Glomerular visceral epithelial cell (primary cell): ENCODE measurements around the gene LACTB.
A peak's percentile ranks its signal among the peaks of the same experiment; 100 is the strongest.

Experiments
- DNase-seq: peaks from one replicate; pipeline ENCODE4 v3.0.0-alpha.2; 2016; ENCODE audit errors: extremely low spot score

The LACTB gene

DNA sequence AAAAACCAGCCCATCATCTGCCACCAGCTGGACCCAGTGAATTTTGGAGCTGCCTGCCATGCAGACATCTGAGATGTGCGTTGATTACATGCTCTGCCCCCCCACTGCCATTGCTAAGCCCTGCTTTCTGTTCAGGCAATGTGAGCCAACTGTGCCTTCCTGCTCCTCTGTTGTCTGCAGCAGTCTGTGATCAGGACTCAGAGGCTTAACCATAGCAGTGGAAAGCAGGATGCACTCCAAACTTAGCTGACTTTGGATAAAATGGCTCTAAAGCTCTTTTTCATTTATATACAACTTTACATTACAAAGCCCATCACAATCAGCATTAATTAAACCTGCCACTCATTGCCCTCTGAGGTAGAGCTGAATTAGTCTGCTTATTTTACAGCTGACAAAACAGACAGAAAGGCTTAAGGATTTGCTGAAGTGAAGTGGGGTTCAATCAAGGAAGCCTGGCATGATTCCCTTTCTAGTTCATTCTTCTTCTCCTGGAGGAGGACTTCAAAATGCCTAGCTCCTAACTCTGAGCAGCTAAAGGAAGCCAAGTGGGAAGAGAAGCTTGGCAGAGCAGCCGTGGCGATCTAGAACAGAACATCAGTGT is 51.3 kb downstream of the LACTB start:
- DNase-seq = no peak

DNA sequence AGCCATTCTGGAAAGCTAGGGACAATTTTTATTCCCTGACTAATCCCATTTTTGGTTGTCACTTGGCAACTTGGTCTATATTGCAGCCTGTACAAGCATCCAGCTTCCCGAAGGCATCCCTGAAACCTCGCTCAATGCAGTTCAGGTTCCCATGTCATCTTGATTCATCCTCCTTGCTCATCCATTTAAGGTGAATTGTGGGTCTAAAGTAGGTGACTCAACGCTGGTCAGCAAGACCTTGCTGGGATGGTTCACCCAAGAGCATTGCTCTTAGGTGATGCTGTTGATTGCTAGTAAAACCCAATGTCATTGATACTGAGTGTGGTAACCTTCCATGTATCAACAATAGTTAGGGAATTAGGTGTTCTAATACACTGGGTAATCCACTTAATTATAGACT is 54.6 kb downstream of the LACTB start:
- DNase-seq = peak; percentile 23

DNA sequence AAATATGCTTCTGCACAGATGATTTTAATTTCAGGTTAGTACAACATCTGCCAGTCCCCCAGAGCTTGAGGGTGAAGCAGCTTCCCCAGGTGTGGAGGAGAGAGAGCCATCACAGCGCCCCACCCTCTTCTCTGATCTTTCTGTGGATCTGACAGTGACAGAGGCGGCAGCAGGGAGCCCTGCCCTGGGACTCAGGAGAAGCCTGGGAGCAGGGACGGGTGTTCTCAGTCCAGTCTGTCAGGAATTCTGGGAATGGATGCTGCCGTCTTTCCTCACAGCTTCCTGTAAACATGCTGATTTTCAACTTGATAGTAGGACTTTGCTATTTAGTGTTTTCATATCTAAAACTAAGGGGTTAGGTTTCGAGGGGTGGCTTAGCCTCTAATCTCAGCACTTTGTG is 56.4 kb downstream of the LACTB start:
- DNase-seq = no peak

DNA sequence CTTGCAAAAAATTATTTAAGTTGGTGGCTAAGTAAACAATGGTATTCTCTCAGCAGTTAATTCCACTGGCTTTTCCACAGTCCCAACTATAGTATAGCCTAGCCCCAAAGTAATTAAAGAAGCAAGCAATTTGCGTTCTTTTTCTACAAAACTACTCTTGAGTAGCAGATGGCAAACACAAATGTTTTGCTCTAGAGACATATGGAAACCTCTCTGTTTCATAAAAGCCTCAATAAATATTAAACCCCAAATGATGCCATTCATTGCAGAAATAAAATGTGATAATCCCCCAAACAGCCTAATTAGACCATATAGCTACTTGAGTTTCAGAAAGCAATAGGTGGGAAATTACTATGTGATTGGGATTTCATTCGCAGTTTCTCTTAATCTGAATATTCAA is 59.1 kb downstream of the LACTB start:
- no peak for DNase-seq

DNA sequence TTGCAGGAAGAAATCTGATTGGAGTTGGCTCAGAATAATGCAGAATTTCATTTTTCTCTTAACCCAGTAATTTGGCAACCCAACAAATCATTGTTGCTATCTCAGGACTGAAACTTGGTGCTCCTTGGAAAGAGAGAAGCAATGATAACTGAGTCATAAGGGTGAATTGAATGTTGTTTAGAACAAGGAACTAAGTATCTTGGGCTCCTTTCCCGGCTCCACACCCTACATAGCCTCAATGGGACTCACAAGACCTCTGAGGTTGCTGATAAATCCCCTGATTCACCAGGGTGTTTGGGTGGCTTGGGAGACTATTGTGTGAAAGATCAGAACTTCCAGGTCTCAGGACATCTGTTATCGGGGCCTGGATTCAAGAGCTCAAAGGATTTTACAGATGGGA is 60.0 kb downstream of the LACTB start:
- no peak for DNase-seq

DNA sequence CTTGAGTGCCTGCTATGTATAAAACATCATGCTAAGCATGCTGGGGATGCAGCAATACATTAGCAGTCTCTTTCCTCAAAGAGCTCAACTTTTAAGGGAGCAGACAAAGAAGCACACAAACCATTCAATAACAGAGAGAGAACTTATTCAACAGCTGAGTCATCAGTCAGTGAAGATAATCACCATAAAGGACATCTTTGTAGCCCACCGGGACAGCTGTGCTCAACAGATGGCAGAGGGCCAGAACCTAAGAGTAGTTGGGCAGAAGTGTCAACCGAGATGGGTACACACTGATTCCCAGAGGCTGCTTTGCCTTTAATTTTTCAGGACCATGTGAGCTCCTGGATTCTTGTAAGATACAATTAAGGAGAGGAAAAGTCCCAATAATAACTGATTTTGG is 63.5 kb downstream of the LACTB start:
- DNase-seq = no peak

DNA sequence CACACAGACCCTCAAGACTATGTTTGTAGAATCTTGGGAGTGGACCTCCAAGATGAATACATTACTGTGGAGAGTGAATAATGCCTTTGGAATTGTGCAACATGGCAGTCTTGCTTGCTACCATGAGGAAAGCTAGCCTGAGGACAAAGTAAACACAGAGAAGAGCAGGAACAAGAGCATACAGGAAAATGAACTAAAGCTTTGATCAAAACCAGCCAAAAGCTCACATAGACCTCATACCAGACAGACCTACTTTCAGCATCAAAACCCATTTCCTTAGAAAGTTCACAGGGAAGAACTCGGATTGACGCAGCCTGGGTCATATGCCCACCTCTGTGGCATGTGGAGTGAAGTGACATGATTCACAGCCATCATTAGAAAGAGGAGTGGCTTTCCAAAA is 64.4 kb downstream of the LACTB start:
- DNase-seq = no peak

DNA sequence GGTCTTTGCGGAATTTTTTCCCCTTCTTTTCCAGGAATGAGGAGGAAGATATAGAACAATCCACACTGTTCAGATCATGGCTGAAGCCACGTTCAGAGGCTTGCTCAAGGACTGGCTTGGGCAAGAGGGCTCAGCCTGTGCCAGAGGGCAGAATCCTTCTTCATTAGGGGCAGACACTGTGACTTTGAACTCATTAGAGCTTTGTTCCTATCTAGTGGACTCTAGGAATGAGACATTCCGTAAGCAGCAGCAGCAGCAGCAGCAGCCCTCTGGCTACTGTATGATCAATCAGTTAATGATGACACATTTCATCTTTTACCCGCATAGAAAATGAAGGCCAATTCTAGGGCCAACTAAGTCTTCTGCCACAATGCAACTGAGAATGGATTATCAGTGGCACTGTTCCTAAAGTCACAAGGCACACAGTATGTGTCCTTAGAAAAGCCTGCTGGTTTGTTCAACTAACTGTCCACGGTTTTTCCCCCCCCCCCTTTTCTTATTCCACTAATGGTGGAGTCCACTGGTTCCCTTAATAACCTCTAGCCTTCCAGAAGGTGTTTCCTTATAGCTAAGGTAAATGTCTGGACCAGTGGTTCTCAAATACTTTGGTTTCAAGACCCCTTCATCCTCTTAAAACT is 66.0 kb downstream of the LACTB start:
- no peak for DNase-seq

DNA sequence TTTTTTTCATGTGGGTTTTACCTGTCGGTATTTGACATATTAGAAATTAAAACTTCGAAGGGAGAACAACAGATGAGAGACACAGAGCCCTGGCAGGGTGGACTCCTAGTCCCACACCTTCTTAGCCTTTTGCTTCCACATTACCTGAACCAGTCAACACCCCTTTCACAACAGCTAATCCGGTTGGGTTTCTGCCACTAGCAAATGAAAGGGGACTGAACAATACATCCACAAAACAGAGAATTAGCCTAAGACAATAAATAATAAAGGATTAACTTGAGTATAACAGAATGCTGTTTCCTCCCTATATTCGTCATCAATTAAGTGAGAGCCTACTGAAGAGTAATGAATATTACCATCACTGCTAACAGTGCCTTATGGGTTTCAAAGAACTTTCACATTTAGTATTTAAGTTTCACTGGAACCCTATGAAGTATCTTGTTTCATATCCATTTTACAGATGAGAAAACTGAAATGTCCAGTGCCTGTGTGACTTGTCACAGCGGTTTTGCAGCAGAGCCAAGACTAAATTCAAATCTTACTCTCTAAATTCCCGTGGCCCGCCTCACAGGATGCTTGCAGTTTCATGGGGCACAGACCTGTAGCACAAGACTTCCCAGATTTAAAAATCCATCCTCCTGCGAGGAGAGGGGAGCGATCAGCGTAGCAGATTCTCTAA is 66.7 kb downstream of the LACTB start:
- no peak for DNase-seq

DNA sequence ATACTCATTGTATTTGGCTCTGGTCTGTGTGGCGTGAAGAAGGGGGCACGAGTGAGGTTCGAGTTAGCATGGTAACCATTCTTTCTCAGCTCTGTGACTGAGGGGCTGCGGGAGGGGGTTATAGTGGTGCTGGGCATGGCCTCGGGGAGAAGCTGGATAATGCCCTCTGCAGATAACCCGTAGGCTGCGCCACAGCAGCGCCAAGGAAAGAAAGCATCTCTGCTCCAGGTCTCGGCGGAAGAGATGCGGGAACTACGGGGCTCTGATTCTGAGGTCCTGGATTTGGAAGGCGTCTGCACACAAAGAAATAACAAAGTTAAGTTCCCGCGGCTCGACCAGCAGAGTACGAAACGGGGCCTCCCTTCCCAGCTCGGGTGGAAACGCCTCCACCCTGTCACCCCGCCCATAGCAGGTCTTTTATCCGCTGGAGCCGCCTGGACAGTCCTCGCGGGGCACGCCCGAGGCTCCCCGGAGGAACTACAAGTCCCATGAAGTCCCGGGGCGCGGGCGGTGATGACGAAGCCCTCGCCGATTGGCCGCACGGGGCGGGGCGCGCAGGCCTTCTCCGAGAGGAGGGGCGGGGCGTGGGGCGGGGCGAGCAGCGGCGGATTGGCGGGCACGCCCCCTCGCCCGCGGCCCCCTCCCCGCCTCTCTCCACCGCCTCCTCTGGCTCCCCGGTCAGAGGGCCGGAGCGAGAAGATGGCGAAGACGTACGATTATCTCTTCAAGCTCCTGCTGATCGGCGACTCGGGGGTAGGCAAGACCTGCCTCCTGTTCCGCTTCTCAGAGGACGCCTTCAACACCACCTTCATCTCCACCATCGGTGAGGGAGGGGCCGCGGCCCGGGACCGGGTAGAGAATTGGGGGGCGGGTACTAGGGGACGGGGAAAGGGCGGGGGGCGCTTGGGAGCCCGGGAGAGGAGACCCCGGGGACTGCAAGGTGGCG is 67.5 kb downstream of the LACTB start, which contains the start of gene RAB8B:
Gene RAB8B (plus strand): TSS at position 681 of the 946 bp plus-strand sequence. CDS start 19 bp downstream, at position 700.
- DNase-seq = peak; percentile 98

DNA sequence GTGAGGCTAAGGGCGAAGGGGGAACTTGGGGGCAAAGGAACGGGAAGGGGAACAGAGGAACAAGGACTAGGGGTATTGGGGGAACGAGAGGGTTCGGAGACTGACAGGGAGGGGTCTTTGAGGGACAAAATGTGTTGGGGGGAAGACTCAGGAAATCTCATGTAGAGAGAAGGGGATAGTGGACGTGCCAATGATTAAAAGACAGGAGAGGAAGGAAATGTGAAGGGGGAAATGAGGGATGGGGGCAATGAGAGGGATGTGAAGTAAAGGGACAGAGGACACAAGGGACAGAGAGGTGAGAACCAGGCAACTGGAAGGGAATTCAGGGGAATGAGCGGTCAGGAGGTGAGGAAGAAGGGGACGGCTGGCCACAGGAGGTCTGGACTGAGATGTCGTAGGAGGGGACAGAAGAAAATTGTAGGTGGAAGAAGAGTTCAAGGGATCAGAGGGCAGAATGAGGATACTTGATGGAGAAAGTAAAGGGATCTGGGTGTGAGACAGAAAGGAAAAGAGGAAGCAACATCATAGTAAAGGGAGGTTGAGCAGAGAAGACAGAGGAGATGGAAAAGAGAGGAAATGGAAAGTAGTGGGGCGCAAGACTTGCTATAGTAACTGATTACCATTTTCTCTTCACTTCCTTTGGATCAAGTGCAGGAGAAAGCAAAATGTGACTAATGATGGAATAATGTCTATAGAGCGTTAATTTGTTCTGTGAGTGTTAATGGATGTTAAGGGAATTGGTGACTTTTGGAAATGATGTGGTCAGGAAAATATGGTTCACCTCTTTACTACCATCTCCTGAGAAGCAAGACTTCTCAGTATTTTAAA is 68.5 kb downstream of the LACTB start:
- DNase-seq = peak; percentile 39

DNA sequence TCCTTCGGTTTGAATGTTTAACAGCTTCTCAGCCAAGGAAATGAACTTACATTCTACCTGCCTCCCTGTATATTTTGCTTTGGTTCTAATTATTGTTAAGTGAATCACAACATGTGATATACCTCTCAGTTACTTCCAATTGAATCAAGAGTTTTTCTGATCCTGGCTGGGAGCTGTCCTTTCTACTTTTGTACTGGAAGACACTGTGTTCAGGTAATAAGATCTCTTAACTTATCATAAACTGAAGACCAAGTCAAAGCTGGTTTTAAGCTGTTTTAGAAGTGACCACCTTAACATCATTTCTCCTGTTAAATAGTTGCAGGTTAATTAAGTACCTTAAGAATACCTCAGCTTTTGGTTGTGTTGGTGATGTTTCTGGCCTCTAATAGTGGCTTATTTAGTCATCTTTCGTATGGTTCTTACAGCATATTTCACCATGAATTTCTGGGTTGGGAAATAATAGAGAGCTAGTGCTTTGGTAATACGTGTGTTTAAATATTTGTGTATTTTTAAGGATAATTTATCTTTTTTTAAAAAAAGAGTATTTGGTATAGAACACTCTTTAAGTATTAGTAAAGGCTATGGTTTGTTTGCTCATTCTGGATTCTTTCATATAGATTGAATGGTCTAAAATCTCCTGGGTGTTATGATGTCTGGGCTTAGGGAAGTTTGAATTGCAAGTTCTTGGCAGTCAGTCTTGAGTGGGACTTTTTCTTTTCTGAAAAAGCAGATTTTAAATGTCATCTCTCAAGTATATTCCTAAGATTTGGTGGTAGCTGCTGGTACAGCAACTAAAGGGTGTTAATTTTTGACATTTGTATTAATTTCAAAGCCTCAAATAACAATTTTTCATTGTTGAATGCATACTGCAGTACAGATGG is 69.3 kb downstream of the LACTB start:
- no peak for DNase-seq
